CMK (cell line): ENCODE measurements around the gene AP4E1.
"Not testable (repeated sequence)": the region's sequence is repeated elsewhere in the genome, so short reads cannot be mapped to it uniquely, and the experiment has no call there.

Experiments
- DNase-seq: peaks from one replicate; pipeline ENCODE4 v3.0.0-alpha.2; 2010; ENCODE audit warnings: low read depth

AP4E1 gene

DNA sequence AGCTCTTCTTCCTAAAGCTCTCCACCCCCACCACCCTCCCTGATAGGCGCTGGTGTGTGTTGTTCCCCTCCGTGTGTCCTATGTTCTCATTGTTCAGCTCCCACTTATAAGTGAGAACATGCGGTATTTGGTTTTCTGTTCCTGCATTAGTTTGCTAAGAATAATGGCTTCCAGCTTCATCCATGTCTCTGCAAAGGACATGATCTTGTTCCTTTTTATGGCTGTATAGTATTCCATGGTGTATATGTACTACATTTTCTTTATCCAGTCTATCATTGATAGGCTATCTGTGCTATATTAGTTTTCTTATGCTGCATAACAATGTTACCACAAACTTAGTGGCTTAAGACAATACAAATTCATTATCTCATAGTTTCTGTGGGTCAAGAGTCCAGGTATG is 42.3 kb downstream of the AP4E1 start:
- not testable (repeated sequence) for DNase-seq

DNA sequence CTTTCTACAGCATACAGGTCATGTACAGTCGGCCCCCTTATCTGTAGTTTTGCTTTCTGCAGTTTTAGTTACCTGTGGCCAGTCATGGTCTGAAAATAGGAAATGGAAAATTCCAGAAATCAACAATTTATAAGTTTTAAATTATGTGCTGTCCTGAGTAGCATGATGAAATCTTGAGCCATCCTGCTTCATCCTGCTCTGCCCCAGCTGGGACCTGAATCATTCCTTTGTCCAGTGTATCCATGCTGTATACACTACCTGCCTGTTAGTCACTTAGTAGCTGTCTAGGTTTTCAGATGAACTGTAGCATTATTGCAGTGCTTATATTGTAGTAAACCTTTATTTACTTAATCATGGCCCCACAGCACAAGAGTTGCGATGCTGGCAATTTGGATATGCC is 44.8 kb downstream of the AP4E1 start:
- no peak for DNase-seq

DNA sequence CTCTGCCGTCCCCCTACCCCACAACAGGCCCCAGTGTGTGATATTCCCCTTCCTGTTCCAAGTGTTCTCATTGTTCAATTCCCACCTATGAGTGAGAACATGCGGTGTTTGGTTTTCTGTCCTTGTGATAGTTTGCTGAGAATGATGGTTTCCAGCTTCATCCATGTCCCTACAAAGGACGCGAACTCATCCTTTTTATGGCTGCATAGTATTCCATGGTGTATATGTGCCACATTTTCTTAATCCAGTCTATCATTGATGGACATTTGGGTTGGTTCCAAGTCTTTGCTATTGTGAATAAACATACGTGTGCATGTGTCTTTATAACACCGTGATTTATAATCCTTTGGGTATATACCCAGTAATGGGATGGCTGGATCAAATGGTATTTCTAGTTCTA is 46.4 kb downstream of the AP4E1 start:
- DNase-seq = not testable (repeated sequence)

DNA sequence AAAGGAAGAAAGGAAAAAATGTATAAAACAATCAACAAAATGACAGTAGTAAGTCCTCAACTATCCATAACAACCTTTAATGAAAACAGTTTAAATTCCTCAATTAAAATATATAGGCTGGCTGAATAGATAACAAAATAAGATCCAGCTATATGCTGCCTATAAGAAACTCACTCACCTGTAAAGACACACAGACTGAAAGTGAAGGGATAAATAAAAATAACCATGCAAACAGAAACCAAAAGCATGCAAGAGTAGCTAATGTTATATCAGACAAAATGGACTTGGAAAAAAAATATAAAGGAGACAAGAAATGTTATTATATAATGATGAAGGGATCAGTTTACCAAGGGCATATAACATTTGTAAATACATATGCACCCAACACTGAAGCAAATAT is 51.2 kb downstream of the AP4E1 start:
- DNase-seq = no peak

DNA sequence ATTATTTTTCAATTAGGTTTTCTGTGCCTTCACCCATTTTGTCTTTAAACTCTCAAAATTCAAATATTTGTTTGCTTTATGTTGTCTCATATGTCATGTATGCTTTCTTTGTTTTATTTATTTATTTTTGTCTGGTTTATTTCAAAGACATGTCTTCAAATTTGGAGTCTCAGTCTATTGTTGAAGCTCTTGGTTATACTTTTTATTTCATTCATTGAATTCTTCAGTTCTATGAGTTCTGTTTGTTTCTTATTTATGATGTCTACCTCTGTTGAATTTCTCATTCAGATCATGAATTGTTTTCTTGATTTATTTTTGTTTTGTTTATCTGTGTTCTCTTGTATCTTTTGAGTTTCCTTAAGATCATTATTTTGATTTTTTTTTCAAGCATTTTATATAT is 55.6 kb downstream of the AP4E1 start:
- DNase-seq = no peak

DNA sequence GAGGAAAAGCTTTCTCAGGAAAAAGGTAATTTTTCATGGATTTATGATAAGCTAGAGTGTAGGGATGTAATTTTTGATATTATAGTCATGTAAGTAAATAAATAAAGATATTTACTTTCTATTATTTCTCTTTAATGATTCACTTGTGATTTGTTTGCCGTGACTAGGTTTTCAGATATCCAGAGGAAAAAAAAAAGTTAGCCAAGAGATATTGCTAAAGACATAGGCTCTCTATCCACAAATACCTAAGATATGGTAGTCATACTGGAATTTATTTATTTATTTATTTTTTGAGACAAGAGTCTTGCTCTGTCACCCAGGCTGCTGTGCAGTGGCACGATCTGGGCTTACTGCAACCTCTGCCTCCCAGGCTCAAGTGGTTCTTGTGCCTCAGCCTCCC is 59.9 kb downstream of the AP4E1 start:
- DNase-seq = no peak

DNA sequence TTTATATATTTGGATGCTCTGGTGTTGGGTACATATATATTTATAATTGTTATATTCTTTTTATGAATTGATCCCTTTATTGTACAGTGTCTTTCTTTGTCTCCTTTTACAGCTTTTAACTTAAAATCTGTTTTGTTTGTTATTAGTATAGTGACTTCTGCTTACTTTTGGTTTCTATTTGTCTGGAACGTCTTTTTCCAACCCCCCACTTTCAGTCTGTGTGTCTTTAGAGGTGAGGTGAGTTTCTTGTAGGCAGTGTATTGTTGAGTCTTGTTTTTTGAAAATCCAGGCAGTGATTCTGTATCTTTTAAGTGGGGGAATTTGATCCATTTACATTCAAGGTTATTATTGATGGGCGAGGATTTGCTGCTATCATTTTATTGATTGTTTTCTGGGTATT is 62.0 kb downstream of the AP4E1 start:
- DNase-seq = no peak

DNA sequence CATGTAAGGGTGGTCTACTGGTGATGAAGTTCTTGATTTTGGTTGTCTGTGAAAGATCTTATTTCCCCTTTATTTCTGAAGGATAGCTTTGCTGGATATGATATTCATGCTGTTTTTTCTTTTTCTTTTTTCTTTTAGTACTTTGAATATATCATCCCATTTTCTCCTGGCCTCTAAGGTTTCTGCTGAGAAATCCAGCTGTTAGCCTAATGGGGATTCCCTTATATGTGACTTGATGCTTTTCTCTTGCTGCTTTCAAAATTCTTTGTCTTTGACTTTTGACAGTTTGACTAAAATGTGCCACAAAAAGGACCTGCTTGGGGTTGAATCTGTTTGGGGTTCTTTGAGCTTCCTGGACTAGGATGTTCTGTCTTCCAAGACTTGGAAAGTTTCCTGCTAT is 62.6 kb downstream of the AP4E1 start:
- DNase-seq = no peak

DNA sequence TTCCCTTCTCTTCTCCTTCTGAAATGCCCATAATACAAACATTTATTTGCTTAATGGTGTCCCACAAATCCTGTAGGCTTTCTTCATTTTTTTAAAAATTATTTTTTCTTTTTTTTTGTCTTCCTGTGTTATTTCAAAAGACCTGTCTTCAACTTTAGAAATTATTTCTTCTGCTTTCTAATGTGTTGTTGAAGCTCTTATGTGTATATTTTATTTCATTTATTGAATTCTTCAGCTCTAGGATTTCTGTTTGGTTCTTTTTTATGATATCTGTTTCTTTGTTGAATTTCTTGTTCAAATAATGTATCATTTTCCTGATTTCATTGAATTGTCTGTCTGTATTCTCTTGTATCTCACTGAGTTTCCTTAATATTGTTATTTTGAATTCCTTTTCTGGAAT is 63.1 kb downstream of the AP4E1 start:
- no peak for DNase-seq

DNA sequence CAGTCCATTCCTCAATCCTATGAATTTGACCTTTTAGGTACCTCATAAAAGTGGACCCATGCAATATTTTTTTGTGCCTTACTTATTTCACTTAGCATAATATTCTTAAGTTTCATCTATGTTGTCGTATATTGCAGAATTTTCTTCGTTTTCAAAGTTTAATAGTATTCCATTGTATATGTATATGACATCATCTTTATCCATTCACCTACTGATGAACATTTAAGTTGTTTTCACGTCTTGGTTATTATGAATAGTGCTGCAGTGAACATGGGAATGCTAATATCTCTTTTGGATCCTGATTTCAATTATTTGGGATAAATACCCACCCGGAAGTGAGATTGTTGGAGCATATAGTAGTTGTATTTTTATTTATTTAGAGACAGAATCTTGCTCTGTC is 65.1 kb downstream of the AP4E1 start:
- DNase-seq = no peak

DNA sequence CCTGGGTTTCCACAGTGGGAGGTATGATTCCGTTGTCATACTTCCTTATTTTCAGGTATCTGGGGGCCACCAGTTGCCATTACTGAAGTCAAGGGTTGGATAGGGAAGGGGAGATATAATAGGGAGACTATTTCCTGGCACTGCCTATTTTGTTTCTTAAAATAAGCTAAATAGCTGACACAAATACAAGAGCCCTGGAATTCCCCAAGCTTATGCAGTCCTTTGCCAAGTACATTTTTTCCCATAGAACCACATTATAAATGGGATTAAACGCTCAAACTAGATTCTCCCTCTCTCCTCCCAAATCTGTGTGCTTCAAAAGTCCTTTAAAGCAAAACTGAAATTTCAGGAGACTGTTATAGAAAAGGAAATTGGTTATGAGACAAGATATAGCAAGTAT is 68.7 kb downstream of the AP4E1 start:
- no peak for DNase-seq

DNA sequence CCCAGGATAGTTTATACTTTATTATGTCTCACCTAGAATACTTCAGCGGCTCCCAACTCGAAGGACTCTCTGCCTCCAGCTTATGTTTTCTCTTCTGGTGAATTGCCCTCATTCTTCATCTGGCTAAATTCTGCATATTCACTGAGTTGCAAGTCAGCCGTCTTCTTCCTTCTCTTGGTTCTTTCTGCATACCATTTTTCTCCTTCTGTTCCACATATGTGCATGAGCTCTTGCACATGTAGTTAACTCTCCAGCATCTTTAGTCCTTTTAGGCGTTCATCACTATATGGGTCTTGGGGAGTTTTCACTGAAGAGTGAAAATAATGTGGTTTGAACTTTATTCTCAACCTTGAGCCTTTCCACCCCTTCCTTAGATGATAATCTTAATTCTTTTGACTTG is 70.1 kb downstream of the AP4E1 start:
- no peak for DNase-seq

DNA sequence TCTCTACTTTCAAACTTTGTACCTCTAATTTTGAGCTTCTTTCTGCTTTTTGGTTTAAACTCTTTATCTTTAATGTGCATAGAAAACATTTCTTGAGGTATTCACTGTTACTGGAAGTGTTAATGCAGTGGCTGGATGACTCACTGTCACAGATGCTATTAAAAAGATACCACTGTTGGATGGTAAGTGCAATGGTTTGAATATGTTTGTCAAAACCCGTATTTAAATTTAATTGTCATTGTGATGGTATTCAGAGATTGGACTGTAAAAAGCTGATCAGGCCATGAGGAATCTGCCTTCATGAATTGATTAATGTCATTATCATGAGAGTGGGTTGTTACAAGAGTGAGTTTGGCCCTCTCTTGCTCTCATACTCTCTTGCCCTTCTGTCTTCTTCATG is 70.6 kb downstream of the AP4E1 start:
- no peak for DNase-seq

DNA sequence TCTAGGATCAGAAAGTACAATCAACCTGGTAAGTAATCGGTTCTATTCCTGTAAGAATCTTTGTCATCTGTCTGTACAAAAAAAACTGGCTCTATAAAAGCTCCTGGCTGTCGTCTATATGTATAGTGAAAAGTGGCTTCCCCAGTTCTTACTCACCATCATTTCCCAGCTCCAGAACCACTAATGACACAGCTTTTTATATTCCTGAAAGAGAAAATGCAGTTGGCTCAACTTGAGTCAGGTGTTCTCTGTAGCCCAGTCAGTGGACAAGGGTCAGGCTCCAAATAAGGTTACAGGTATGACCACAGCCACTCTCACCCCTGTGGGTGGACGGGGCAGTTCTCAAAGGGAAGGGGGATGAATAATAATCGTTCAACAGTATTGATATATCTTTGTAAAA is 85.1 kb downstream of the AP4E1 start:
- no peak for DNase-seq

DNA sequence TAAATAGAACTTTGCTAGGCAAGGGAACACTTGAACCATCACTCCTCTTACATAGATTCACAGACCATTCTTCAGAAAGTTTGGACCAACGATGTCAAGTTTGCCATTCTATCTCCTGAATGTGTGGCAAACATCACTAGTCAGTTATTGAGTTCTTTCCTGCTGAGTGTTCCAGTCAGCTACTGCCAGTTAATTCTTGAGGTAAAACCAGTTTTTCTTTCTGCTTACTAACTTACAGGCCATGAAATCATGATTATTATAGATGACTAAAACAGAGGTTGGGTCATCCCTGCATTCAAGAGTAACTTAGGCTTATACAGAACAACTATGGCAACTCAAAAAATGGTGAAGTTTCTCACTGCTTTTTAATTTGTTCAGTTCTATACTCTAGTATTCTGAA is 88.2 kb downstream of the AP4E1 start:
- no peak for DNase-seq

DNA sequence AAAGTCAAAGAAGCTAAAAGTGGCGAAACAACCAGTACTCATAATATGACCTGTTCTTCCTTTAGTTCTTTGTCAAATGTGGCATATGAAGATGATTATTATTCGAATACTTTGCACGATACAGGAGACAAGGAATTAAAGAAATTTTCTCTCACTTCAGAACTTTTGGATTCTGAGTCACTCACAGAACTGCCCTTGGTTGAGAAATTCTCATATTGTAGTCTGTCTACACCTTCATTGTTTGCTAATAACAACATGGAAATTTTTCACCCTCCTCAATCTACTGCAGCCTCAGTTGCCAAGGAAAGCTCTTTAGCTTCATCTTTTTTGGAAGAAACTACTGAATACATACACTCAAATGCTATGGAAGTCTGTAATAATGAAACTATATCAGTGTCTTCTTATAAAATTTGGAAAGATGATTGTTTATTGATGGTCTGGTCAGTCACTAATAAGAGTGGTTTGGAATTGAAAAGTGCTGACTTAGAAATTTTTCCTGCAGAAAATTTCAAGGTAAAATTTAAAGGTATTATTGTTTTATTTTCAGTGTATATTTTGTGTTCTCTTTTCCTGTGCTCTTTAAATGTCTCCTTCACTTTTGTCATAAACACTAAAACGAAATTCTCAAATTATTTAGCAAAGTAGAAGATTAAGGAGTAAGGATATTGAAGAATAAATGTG is 89.0 kb downstream of the AP4E1 start:
- DNase-seq = no peak

DNA sequence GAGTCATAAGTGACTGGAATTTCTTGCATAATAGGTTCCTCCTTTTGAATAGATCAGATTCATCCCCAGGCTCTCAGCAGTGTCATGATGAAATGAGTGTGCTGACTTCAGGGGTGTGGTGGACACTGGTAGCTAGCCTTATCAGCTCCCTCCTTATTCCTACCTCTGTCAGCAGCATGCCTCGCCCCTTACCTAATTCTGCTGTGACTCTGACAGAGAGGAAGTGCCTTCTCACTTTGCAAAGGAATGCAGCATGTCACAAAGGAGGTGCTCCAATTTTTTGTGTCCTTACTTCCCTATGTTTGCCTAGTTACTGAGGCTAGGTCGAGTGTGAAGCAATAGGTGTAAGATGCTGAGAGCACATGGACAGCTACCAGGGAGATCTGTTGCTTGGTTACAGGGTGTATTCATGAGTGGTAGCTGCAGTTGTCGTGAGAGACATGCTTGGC is 95.6 kb downstream of the AP4E1 start:
- DNase-seq = no peak

DNA sequence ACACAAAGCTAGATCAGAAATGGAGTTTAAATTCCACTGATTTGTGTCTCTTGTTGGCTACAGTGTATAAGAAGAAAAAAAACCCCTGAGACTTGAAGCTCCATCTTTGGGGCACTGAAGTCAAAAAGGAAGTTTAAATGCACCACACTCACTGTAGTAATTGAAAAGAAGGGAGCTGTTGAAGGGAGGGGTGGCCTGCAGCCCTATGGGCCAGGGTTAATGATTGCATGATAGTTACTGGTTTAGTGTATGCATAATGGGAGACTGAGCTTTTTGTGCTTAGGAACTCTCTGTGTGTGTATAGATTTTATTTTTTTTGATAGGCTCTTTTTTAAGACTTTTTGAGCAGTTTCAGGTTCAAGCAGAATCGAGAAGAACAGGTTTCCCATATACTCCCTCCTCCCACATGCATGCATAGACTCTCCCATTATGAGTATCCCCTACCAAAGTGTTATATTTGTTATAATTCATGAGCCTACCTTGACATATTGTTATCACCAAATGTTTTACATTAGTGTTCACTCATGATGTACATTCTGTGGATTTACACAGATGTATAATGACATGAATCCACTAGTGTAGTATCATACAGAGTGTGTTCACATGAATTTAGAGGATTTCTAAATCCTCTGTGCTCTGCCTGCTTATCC is 98.0 kb downstream of the AP4E1 start:
- no peak for DNase-seq

DNA sequence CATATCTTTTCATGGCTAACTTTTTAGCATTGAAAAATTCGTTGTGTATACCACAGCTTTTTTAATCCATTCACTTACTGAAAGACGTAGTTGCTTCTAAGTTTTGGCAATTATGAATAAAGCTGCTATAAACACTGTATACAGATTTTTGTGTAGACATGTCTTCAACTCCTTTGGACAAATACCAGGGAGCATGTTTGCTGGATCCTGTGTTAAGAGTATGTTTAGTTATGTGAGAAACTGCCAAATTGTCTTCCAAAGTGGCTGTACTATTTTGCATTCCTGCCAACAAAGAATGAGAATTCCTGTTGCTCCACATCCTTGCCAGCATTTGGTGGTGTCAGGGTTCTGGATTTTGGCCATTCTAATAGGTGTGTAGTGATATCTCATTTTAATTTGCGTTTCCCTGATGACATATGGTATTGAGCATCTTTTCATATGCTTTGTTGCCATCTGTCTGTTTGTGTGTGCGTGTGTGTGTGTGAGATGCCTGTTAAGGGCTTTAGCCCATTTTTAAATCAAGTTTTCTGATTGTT is 98.7 kb downstream of the AP4E1 start:
- no peak for DNase-seq

DNA sequence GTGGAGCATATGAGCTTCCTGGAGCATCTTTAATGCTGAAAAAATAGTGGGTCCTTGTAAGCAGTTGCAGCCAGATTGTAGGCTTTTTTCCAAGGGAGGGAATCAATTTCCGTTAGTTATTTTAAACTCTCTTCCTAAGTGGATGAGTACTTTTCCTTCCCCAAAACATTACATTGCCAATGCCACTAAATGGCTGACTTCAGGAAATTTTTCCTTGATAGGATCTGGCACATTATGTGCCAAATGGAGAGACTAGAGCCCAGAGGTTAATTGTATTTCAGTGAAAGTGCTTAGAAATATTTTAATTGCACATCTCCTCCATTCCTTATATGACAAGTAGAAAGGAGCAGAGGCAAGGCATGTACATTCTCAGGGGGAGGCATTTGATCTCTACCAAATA is 102.7 kb downstream of the AP4E1 start:
- DNase-seq = no peak

DNA sequence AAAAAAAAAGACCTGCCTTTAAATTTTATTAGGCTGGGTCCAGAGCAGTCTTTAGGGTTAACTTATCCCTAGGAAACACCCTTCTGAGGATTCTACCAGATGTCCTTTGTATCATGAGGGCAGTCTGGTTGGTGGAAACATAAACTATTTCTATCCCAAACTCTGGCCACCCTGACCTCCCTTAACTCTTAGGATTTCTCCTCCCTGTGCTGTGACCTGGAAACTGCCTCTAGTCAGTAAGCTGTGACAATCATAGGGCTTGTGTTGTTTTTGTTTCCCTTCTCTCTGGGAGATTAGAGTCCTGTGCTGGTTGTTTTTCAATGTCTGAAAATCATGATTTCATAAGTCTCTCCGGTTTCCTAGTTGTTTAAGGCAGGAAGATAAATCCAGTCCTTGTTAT is 108.1 kb downstream of the AP4E1 start:
- no peak for DNase-seq

DNA sequence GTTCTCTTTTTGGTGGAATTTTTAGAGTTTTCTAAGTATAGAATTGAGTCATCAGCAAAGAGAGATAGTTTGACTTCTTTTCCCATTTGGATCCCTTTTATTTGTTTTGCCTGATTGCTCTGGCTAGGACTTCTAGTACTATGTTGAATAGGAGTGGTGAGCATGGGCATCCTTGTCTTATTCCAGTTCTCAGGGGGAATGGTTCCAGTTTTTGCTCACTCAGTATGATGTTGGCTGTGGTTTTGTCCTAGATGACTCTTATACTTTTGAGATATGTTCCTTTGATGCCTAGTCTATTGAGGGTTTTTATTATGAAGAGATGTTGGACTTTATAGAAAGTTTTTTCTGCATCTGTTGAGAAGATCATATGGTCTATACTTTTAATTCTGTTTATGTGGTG is 113.7 kb downstream of the AP4E1 start:
- DNase-seq = no peak

DNA sequence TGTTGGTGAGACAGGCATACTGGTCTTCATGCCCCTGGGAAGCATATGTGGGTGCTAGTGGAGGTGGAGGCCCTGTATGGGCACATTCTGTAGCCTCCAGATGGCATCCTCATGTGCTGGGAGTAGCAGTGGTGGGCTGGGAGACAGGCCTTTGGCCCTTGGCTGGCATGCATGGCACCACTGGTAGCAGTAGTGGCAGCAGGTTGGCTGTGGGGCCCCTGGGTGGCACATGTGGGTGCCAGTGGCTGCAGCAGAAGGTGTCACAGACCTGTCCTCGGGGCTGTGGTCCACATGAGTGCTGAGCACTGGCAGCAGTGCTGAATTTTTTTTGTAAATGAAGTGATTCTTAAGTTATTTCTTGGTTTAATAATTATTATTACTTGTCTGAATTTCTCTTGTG is 115.0 kb downstream of the AP4E1 start:
- DNase-seq = no peak
